Measurements from ENCODE around the gene P2RY6.

DNA sequence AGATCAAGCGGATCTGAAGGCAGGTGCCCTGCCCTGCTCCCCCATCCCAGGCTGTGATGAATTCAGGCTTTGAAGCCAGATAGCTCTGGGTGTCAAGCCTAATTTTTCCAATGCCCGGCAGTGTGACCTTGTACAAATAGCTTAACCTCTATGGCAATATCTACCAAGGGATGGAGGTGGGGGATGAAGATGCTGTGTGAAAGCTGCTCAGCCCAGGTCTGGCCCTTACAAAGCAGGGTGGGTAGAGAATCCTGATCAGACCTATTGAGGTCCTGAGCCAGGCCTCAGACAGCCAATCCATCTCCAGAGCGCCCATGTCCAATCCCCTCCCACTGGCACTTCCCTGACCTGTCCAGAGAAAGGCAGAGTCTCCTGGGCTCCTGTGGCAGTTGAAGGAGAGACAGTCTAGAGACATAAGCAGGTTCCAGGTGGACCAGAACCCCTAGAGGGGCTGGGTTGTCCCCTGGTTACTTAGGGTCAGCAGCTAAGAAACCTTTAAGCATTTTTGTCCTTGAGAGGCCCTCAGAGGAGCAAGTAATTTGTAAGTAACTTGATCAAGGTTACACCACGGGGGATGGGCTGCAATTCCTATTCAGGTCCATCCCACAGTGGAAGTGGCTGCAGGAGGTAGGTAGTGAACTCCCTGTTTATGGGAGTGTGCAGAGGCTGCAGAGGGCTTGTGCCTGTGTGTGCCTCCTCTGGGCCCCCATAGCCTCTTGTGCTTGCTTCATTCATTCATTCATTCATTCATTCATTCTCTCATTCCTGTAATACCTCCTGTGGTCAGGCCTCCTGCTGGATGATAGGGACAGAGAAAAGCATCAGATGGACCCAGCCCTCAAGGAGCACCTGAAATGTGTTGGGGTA is 43.6 kb upstream of the P2RY6 start:
- no peak for TF ChIP-seq POLR2A (IDR thresholded peaks at IDR 0.05)
- TF ChIP-seq CTCF (IDR thresholded peaks at IDR 0.05): no peak
- TF ChIP-seq EP300 (IDR thresholded peaks at IDR 0.05): no peak
- TF ChIP-seq POLR2AphosphoS5 (IDR thresholded peaks at IDR 0.05): no peak

Data from suprapubic skin (tissue), 4 donors.